ENCODE measurements around the gene ERICH6B.

The ERICH6B gene

DNA sequence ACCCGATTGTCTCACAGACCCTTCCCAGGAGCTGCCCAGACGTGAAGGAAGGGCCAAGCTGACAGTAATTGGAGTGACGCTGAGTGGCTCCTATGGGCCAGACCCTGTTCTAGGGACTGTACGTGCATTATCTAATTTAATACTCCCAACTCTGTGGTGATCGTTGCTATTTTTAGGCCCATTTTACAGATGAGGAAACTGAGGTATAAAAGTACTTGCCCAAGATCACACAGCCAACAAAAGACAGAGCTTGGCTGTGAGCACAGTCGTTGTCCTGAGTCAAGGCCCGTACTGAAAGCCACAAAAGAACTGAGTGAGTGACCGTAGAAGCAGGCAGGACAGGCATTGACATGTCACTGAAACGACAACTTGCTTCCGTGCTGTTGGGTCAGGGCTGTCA lies 74.7 kb downstream of the ERICH6B start:
- DNase-seq: no peak

DNA sequence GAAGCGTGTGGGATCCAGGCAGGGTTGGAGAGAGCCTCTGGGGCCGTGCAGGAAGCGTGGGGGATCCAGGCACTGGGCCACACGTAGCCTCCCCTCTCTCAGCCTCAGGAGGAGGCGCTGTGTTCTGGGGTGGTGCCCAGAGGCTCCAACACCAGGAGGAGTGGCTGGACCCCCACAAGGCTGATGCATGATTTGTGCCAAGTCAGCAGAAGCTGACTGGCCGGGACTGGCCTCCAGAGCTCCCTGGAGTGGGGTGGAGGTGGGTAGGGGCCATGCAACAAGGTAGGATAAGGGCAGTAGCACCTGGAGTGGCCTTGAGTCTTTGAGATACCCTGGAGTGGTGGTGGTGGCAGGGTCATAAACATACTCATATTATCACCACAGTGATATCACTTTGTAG lies 75.3 kb downstream of the ERICH6B start:
- no peak for DNase-seq

DNA sequence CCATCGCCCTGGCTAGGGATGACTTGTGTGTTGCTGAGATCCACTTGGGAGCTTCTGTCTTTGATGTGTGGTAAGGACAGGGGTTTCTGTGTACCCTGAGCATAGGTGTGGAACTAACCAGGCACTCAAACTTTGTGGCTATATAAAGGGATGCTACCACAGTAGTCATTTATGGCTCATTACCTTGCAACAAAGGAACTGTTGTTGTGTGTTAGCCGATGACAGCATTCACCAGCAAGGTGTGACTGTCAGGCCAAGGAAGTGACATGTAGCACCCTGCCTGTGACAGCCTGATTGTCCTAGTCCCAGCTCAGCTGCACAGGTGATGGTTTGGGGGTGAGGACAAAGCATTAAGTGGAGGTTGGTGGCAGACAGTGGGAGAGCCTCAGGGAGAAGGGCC lies 77.2 kb downstream of the ERICH6B start:
- no peak for DNase-seq

DNA sequence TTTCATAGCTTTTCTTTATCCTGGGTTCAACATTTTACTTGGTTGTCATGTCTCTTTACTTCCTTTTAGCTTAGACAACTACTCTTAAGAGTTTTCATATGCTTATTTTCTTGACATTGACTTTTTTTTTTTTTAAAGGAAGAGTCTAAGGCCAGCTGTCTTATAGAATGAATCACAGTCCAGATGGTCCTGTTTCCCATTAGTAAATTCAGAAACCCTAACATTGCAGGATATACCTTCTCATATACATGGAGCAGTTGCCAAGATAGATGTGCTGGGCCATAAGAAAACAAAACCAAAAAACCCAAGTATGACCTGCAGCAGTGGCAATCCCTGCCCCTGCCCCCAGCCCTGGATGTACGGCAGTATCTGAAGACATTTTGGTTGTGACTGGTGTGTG lies 78.0 kb downstream of the ERICH6B start:
- no peak for DNase-seq

DNA sequence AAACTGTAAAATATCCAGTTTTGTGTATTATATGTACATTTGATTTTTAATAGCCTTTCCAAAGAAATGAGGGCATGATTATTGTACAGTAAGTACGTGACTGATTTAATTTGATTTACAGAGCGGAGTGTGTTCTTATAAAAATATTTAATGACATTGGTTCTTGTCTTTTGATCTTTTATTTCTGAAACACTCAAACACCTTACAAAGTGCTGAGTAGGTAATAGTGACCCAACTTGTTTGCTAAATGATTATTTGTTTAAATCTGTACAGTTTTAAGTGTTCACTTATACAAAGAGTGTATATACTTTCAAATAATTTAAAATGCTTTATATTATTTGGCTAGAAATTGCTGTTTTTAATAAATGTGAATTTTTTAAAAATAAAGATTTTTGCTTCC lies 79.3 kb downstream of the ERICH6B start:
- DNase-seq: no peak

DNA sequence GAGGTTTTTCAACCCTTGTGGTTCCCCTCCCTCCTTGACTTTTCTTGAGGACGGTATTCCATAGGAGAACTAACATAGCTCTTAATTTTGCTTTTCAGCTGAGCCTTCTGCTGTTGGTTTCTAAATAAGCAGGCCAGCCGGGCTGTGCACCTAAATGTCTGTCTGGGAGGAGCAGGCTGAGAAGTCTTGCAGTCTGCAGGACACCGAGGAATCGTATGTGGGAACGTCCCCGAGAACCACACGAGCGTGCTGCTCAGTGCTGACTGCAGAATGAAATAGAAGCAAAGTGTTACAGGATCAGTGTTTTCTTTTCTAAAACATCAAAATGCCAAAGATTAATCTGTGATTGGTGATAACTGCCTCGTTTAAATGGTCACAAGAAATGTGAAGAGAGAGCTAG lies 80.9 kb downstream of the ERICH6B start:
- no peak for DNase-seq

DNA sequence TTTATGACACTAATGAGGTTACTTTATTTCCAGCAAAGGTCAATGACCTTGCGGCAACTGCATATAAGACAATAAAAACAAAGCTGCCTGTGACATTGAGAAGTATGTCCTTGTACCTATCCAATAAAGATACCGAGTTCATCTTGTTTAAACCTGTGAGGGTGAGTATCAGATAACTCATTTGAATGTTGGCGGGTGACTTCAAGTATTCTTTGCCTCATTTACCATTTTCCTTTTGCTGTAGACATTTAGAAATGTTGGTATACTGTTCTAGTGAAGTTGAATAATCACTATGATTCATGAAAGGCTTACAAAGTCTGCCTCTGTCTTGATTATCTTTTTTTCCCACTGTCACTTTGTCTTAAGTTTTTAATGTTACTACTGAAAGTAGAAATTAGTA lies 85.8 kb downstream of the ERICH6B start:
- no peak for DNase-seq

DNA sequence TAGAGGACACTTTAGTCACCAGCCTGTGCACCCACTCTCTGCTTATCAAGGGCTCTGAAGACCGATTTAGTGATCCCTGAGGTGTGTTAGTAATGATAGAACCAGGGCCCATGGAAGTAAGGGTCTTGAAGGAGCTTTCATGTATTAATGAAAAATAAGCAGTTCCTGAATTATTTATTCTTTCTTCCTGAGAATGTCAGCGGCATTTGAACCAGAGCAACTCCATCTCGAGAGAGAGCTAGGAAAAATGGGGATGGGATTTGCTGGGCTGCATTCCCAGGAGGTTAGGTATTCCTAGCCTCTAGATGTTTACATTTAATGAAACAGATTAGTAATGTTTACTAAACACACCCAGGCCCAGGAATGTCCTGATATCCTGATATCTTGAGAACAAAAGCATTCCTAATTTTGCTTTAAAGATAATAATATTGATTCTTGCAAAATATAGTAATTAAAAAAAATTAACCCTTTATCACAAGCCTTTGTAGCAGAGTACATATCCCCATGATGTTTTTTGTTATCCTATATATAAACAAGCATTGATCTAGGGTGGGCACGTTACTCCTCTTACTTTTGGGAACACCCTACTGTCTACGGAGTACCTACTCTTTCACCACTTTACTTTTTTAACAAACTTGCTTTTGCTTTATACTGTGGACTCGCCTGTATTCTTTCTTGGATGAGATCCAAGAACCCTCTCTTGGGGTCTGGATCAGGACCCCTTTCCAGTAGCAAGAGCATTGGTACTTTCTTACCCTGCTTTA lies 87.7 kb downstream of the ERICH6B start:
- DNase-seq: no peak

DNA sequence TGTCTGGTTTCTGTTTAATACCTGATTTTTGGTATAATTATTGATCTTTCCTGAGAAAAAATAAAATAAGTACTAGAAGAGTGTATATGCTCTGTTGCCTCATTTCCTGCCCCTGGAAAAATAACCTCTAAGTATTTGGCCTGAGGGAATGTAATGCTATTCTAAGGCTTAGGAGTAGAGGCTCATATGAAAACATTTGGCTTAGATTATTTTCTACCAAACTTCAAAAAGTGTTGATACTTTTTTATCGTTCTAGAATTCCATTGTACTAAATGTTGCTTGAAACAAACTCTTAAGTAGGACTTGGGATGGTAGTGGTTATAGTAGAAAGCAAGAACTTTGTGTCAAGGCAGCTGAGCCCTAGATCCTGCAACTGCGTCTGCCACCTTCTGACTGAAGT lies 93.0 kb downstream of the ERICH6B start:
- no peak for DNase-seq

DNA sequence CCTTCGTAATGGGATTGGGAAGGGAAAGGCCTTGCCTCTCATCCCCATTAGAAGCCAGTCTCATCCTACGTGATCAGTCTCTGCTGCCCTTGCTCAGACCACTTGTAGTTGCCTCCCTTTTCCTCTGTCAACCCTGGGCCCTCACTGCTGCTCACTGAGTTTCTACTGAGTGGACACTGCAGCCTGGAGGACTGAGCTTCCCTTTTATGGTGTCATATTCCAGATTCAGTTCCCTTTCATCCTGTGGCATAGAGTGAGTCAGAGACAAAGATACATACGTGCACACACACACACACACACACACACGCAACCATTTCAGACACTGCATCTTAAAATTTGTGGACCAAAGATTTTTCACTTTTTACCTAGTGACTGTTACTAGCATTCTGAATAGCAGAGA lies 94.2 kb downstream of the ERICH6B start:
- DNase-seq: no peak

DNA sequence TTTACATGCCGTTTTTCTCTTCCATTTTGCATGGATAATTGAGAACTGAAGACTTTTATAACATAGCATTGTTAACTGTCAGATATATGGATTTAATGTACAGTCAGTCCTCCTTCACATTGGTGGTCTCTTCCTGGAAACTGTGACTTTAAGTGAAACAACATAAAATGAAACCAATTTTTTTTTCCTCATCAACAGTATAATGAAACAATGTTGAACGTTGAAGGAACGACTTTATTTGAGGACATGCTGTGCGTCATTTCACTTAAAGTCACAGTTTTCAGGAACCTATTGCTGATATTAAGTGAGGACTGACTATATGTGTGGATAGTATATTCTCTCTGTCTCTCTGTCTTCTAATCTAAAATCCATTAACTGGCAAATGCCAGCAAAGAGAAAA lies 96.0 kb downstream of the ERICH6B start:
- no peak for DNase-seq

DNA sequence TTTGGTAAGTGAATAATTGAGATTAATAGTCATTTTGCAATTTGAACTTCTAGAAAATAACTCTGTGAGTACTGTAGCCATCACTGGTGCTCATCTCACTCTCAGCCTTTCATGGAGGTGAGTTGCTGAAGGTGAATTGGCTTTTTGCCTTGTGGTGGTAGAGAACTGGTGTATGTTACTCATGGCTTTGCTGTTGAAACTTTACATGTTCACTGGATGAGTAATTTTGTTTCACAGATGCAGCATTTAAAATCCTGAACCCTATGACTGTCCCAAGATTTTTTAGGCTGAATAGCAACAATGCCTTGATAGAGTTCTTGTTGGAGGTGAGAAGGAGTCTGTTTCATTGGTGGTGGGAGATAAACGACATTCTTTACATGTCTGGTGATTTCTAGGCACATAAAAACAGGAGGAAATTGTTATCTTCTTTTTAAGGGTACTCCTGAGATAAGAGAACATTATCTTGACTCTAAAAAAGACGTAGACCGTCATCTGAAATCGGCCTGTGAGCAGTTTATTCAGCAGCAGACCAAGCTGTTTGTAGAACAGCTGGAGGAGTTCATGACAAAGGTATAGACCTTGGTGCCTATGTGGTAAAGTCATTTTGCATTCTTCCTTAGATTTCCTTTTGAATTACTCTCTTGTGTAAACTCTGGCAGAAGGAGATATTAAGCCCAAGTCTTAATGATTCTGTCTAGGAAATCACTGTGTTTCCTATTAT lies 96.9 kb downstream of the ERICH6B start:
- DNase-seq: no peak

DNA sequence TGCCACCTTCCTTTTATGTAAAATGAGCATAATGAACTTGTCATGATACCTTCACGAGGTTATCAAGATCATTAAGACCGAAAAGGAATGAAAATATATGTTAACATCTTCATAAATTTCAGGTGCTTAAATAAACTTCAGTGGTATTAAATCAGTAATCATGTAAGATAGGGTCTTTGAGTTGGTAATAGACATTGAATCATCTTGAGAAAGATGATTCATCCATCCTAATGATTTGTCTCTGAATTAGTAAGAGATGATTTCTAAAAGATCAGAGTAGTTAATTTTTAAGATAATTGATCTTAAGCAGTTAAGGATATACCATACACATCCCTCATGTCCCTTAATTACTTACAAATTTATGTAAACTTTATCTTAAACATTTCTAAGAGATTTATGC lies 98.8 kb downstream of the ERICH6B start:
- no peak for DNase-seq

DNA sequence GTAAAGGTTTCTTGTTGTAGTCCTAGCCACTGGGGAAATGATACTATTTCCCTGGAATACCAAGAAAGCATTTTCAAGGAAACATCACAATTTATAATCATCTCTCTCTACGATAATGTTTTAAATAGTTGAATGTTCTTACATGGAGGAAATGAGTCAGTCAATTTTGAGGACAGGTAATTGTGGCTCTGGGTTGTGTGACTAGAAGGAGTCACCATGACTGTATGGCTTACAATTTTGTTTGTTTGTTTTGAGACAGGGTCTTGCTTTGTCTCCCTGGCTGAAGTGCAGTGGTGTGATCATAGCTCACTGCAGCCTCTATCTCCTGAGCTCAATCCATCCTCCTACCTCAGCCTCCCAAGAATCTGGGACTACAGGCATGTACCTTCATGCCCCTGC lies 103.4 kb downstream of the ERICH6B start:
- no peak for DNase-seq

DNA sequence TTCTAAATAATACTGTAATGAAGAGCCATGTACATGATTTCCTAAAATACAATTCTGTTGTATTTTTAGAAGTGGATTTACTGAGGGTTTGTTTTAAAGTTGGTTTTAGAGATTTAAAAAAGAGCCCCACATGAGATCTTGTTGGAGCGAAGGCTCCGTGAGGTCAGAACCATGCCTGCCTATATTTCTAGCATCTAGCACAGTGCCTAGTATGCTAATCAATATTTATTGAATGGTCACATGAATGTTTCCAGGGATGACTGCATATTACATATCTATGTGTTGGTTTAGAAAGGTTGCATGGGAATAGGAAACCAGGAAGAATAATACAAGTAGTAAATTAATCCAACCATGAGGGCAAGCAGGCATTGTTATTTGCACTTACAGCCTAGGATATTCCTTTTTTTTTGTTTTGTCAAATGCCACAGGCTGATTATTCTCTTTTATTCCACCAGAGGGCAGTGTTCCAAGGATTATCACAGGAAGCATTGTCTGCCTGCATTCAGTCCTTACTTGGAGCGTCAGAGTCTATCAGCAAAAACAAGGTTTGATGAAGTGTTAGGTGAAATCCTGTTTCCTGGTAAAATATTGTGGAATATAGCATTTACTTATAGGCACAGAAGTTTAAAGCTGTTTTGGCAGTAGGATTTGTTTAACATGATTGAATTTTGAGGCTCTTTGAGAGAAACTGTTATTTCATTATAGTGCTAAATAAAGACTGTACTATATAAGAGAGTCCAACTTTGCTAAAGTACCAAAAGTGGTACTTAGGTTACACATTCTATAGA lies 104.0 kb downstream of the ERICH6B start:
- DNase-seq: peak; percentile 80

DNA sequence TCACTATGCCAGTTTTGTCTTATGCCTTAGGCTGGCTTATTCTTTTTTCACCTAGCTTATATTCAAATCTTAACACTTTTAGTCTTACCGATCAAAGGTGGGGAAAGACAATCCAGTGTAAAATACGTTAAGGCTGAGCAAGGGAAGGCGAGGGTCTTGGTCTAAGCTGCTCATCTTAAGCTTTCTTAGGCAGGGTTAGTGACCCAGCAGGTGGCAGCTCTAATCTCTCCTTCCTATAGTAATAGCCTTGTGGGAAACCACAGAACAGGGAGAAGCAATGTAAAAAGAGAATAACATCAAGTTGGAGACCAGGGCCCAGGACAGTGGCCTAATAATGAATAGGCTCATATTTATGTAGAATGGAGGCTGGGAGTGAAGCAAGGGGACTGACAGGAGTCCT lies 104.9 kb downstream of the ERICH6B start:
- DNase-seq: peak; percentile 19

DNA sequence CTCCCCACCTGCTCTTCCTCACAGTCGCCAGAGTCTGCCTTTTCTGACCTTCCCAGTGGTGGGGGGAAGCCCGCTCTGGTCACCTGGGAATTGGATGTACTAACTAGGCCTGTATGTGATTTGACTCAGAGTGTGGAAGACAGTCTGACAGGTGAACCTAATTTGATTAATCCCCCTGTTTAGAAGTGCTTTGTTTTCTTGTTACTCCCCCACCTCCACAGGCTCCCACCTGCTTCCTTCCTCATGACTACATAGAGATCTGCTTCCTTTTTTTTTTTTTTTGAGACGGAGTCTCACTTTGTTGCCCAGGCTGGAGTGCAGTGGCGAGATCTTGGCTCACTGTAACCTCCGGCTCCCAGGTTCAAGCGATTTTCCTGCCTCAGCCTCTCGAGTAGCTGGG lies 106.8 kb downstream of the ERICH6B start:
- no peak for DNase-seq

DNA sequence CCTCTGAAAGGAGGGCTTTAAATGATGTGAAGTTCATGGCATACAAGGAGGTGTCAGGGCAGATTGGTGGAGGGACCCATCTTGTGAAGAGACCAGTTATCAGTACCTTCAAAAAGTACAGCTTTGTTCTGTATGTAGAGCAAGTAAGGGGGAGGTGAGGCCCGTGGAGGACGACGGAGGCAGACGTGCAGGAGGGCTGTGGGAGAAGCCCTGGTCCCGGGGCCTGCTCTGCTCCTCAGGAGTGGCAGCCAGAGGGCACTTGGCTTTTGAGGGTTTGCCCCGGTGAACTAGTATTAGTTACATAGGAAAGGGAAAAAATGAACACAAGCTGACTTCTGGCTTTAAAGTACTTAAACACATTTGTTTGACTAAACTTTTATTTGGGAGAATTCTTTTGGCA lies 108.7 kb downstream of the ERICH6B start:
- no peak for DNase-seq

DNA sequence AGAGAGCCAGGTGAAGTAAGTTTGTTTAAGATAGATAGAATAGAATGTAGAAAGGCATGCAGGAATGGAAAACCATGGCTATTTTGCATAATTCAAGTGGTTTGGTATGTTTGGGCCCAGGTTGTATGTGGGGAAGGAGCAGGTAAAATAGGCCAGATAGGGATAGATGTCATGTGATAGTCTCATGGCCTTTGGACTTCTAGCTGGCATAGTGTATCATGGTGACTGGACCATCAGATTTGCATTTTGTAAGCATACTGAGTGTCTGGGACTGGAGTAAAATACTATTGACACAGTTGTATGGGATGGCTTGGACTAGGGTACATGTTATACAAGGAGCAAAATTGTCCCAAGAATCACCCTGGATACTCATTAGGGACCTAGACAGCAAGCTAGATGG lies 111.9 kb downstream of the ERICH6B start:
- no peak for DNase-seq

DNA sequence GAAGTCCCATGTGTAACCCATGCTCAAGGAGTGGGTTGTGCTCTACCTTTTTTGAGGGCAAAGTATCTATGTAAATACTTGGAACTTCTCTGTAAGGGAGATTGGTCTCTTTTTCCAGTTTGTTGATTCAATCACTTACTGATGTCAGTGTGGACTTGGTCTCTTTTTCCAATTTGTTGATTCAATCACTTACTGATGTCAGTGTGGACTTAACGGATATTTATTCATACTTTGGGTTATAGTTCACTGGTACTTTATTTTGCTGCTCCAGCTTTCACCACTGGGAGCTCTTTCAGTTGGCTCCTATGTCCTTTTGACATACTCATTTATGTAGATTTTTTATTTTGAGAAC lies 114.4 kb downstream of the ERICH6B start:
- no peak for DNase-seq

DNA sequence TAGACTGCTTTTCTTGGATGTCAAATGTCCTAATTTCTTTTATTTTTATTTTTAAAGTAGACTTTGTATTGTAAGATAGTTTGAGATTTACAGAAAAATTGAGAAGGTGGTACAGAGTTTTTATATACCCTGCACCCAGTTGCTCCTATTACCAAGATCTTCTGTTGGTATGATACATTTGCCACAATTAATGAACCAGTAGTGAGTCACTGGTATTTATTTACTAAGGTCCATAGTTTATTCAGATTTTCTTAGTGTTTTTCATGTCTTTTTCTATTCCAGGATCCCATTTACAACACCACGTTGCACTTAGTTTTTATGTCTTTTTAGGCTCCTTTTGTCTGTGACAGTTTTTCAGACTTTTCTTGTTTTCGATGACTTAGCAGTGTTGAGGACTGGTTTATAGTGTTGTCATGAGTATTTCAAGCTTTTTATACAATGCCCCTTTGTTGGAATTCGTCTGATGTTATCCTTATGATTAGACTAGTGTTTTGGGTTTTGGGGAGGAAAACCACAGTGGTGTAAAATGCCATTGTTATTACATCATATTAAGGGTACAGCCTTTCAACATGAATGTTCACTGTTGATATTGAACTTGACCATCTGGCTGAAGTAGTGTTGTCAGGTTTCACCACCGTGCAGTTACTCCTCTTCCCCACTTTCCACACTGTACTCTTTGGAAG lies 114.9 kb downstream of the ERICH6B start:
- peak; percentile 83 for DNase-seq

DNA sequence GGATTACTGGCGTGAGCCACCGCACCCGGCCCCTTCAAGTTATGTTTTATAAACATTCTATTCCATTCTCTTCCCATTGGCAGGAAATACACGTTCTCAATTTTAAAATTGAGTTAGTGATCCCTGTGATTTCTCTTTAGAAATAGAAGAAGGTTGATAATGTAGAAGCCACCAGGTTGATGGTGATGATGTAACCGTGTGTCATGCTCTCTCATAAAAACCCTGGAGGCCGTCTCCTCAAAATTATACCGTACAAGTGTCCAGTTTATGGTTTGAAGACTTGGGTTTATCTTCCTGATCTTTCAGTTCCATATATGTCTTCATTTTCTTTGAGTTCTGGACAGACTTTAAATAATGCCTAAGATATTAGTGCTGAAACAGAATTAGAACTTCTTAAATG lies 118.6 kb downstream of the ERICH6B start:
- DNase-seq: no peak

DNA sequence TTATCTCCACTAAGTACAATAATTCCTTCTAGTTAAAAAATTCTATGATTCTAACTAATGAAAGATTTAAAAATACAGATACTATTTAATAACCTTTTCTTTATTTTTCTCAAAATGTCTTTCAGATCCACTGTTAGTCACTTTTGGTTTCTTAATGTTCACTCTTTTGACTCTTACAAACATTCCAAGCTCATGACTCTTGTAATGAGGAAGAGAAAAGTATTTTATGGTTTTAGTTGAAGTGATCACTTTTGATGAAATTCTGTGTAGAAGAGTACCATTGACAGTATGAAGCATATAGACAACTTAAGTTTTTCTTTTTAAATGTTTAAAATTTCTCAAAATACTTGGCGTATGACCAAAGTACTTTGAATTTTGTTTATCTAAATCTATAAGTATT lies 123.0 kb downstream of the ERICH6B start:
- DNase-seq: no peak
